ENCODE measurements around the gene CDHR2.

DNA sequence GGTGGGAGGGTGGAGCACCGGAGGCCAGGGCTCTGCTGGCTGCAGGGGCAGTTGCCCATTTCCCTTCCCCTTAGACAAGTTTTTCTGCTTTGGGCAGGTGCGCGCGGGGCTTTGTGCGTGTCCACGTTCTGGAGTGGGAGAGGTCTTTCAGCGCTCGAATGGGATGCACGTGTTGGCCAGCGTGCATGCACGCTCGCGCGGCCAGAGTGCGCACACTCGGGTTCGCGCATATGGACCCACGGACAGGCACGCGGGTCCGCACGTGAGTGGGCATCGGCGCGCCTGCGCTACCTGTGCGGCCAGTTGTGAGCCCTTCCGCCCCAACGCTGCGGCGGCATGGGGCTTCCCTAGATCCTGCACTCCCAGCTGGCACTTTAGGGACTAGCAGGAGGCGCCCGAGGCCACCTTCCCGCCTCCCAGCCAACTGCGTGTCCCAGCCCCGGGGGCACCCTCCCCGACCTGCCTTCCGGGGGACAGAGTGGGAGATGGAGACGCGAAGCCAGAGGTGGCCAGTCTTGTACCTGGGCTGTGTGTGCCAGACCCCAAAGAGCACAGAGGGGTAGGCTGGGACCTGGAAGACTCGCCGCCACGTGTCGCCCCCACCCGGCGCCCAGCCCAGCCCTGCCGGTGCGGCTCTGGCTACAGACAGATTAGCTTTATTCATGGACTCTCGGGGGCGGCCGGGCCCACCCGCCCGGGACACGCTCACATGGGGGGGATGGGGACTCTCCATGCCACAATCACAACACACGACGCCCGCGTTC is 70.6 kb downstream of the CDHR2 start:
- no peak for TF ChIP-seq CEBPB (IDR thresholded peaks at IDR 0.05; ENCODE audit: low read depth)
- TF ChIP-seq EZH2 (IDR thresholded peaks at IDR 0.05): no peak
- no peak for TF ChIP-seq RAD21 (IDR thresholded peaks at IDR 0.05; ENCODE audit: low read depth)

Measured in HCT116 (cell line).